GM23248 (cell line): ENCODE results near the gene MRPL36.

ENCODE experiments used
- EZH2 ChIP-seq: fragments of 200-600 bp; sonication (generic); IDR thresholded peaks from 2 replicates; pipeline ENCODE4 v1.6.1; 2018; ENCODE audit warnings: antibody characterized with exemption, mild to moderate bottlenecking; ENCODE audit not compliant: insufficient read depth, poor library complexity, severe bottlenecking
- EZH2phosphoT487 ChIP-seq: fragments of 200-600 bp; sonication (generic); IDR thresholded peaks from 2 replicates; pipeline ENCODE4 v1.6.1; 2018; ENCODE audit warnings: antibody characterized with exemption, moderate library complexity, mild to moderate bottlenecking, low read depth; ENCODE audit not compliant: insufficient read depth

GRCh38 chr5:1765141-1765879 is 34.3 kb downstream of the MRPL36 start:
- TF ChIP-seq EZH2 (no peak), EZH2phosphoT487 (no peak)
